HG03565 (cell line): Measurements from ENCODE around the gene EIF4ENIF1.
"Not testable (repeated sequence)": the region's sequence is repeated elsewhere in the genome, so short reads cannot be mapped to it uniquely, and the experiment has no call there.

ENCODE experiments used
- ATAC-seq: cut with Tn5 transposase; IDR thresholded peaks from one replicate; pipeline ENCODE4 v1.9.1; 2021; ENCODE audit warnings: mild to moderate bottlenecking, moderate library complexity; ENCODE audit not compliant: unreplicated experiment

Gene EIF4ENIF1, protein sequence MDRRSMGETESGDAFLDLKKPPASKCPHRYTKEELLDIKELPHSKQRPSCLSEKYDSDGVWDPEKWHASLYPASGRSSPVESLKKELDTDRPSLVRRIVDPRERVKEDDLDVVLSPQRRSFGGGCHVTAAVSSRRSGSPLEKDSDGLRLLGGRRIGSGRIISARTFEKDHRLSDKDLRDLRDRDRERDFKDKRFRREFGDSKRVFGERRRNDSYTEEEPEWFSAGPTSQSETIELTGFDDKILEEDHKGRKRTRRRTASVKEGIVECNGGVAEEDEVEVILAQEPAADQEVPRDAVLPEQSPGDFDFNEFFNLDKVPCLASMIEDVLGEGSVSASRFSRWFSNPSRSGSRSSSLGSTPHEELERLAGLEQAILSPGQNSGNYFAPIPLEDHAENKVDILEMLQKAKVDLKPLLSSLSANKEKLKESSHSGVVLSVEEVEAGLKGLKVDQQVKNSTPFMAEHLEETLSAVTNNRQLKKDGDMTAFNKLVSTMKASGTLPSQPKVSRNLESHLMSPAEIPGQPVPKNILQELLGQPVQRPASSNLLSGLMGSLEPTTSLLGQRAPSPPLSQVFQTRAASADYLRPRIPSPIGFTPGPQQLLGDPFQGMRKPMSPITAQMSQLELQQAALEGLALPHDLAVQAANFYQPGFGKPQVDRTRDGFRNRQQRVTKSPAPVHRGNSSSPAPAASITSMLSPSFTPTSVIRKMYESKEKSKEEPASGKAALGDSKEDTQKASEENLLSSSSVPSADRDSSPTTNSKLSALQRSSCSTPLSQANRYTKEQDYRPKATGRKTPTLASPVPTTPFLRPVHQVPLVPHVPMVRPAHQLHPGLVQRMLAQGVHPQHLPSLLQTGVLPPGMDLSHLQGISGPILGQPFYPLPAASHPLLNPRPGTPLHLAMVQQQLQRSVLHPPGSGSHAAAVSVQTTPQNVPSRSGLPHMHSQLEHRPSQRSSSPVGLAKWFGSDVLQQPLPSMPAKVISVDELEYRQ

DNA sequence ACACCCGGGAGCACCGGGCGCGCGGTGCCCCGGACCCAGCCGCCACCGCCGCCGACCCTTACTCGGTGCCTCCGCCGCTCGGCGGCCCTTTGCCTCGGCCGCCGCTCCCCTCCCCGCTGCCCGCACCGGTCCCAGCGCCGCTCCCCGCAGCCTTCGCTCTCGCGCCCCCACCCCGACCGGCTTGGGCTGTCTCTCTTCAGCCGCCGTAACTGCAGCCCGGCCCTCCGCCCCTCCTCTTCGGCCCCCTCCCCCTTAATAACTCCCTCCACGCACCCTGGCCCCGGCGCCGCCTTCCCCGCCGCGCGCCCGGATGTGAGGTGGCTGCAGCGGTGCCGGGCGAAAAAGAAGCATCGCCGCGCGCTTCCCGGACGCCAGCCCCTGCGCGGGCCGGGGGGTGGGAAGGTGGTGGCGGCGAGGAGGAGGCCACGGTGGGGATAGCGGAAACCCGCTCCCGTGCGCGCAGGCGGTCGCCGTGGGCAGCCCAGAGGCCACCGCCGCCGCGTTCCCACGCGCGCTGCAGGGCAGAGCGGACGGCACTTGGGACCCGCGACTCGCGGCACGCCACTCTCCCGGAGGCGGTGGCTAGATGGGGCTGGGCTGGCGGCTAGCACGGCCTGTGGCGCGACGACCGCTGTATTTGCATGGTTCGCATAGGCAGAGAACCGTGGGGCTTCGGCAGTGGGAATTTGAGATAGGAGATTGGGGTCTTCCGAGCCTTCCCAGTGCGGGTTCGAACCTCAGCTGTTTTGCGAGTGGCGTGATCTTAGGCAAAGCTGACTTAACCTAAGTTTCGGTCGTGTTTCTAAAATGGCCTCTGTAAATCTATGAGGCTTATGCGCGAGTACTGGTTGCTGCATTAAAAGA lies at the start of gene EIF4ENIF1:
EIF4ENIF1 (minus strand) TSS at position 211 of the 864 bp plus-strand sequence. CDS start 1,124 bp downstream, outside the sequence.
- peak; percentile 19 for ATAC-seq

DNA sequence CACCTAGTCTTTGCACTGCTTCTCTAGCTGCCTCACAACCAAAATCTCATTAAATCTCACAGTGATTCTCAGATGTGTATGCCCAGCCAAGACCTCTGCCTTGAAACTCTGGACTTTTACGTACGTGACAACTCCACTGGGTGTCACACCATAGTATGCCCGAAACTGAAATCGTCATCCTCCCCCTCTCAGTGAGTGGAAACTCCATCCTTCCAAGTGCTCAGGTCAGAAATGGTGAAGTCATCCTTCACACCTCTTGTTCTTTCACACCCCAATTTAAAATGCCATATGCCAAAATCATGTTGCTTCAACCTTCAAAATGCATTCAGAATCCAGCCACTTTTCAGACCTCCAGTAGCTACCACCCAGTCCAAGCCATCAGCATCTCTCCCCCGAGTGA lies 49.2 kb upstream of the EIF4ENIF1 start:
- ATAC-seq = no peak

DNA sequence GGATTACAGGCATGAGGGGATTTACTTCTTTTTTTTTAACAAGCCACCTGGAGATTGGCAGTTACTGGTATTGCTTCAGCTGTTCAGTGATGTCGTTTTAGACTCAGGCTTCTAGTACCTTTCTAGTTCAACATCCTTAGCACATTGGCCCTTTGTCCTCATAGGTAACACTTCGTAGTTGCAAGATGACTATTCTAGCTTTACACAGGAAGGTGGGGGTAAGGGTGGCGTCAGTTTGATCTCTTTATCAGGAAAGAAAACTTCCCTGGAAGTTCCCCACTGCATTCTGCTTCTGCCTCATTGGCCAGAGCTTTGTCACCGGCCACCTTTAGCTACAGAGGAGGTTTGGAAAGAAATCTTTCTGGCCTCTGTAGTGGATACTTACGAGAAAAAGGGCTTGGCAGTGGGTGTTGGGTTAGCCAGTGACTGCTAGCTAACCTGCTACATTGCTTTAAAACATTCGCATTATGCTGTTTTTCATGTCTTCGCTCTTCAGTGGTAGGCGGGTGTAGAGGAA lies 47.4 kb upstream of the EIF4ENIF1 start:
- ATAC-seq = peak; percentile 40

DNA sequence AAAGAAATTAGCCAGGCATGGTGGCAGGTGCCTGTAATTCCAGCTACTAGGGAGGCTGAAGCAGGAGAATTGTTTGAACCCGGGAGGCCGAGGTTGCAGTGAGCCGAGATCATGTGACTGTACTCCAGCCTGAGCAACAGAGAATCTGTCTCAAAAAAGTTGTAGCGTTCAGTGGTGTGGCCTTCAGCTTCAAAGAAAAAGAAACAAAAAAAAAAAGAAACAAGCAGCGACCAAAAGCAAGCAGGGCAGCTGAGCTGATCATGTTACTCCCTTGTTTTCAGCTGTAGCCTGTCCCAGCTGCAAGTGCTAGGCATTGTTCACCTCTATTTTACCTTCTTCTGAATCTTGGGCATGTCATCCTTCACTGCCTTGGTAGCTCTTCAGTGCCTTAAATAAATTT lies 43.7 kb upstream of the EIF4ENIF1 start:
- ATAC-seq = no peak

DNA sequence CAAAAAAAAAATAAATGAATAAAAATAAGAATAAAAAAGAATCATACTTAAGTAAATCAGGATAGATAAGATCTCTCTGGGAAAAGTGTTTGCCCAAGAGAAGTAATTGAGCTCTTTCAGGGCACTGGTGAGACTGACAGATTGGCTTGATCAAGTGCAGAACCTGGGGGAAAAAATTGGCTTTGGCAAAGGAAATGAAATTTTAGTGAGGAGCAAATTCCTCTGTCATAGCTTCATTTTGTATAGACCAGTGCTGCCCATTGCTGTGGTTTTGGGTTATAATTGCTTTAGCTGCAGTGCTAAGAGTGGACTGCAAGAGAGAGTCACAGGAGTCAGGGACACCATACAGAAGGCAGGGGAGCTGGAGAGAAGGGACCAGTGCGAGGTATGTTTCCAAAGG lies 42.4 kb upstream of the EIF4ENIF1 start:
- no peak for ATAC-seq

DNA sequence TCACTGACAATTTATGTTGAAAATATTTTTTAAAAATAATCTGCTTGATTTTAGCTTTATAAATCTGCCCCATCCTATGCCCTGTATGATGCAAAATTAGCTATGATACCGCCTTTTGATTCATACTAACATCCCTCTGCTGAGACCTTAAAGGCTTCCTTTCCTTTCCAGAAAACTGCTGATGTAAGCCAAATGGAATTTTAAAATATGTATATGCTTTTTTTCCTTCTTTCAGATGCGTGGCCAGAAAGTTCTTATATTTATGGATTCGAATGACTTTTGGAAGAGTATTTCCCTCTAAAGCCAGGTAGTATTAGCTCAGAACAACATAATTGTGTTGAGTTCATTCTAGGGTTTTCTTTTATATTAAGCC lies 41.2 kb upstream of the EIF4ENIF1 start:
- no peak for ATAC-seq

DNA sequence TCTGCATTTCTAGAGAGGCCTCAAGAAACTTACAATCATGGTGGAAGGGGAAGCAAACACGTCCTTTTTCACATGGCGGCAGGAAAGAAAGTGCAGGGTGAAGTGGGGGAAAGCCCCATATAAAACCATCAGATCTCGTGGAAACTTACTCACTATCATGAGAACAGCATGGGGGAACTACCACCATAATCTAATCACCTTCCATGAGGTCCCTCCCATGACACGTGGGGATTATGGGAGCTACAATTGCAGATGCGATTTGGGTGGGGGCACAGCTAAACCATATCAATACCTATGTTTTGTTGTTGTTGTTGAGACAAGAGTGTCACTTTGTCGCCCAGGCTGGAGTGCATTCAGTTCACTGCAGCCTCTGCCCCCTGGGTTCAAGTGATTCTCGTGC lies 36.6 kb upstream of the EIF4ENIF1 start:
- ATAC-seq = no peak

DNA sequence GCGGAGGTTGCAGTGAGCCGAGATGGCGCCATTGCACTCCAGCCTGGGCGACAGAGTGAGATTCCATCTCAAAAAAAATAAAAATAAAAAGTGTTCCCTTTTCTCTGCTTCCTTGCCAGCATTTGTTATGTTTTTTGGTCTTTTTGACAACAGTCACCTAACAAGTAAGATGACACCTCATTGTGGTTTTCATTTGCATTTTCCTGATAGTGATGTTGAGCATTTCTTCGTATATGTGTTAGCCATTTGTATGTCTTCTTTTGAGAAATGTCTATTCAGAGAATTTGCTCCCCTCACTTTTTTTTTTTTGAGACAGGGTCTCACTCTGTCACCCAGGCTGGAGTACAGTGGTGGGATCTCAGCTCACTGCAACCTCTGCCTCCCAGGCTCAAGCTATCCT lies 34.5 kb upstream of the EIF4ENIF1 start:
- ATAC-seq = not testable (repeated sequence)

DNA sequence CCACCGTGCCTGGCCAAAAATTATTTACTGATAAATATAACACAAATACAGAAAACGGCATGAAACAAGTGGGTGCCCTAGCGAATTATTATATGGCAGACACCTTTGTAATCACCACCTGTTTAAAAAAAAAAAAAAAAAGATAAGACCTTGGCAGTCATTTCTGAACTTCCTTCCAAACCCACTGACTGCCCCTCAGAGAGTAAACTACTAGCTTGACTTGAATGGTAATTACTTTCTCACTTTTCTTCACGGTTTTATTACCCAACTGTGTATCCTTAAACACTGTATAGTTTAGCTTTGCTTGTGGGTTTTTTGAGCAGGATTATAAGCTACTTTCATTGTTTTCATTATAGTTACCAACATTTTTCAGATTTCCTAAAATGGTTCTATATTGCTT lies 30.4 kb upstream of the EIF4ENIF1 start:
- no peak for ATAC-seq

DNA sequence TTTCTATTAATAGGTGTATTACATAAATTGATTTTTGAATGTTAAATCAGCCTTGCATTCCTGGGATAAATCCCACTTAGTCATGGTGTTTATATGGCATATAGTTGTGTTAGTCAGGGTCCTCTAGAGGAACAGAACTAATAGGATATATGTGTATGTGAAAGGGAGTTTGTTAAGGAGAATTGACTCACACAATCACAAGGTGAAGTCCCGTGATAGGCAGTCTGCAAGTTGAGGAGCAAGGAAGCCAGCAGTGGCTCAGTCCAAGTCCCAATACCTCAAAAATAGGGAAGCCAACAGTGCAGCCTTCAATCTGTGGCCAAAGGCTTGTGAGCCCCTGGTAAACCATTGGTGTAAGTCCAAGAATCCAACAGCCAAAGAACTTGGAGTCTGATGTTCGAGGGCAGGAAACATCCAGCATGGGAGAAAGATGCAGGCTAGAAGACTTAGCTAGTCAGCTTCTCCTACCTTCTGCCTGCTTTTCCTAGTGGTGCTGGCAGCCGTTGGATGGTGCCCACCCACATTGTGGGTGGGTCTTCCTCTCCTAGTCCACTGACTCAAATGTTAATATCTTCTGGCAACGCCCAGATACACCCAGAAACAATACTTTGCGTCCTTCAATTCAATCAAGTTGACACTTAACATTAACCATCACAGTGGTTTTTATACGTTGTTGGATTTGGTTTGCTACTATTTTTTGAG lies 19.6 kb upstream of the EIF4ENIF1 start:
- ATAC-seq = no peak

DNA sequence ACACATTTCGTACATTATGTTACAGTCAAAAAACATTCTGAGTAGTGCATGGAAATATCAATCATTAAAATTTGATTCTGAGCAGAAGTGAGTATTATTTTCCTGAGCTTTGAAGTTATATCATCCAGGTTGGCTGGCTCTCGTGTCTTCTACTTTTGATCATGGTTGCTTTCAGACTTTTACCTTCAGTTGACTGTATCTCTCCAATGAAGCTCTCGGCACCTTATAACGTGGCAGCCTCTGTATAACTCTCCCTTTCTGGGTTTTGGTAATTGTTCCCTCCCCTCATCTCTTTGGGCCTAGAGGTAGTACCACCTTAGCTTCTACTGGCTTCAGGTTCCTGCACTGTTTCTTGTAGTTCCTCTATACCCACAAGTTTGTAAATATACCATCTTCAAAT lies 18.9 kb upstream of the EIF4ENIF1 start:
- ATAC-seq = no peak

DNA sequence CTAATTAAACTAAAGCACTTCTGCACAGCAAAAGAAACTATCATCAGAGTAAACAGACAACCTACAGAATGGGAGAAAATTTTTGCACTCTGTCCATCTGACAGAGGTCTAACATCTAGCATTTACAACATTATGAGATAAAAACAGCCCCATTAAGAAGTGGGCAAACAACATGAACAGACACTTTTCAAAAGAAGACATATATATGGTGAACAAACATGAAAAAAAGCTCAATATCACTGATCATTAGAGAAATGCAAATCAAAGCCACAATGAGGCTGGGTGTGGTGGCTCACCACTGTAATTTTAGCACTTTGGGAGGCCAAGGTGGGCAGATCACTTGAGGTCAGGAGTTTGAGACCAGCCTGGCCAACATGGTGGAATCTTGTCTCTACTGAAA lies 17.9 kb upstream of the EIF4ENIF1 start:
- not testable (repeated sequence) for ATAC-seq

DNA sequence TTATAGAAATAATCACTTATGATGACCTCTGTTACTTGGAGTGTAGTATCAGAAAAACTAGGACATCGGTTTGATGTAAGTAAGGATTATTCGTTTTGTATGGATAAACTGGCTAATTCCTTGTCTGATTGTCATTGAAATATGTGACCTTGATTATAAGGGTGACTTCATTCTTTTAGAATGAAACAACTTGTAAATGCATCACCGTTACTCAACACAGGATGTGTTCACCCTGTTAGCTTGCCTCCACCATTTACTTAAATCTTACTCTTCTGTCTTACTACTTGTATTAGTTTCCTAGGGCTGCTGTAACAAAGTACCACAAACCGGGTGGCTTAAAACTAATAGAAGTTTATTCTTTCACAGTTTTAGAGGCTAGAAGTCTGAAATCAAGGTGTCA lies 14.6 kb upstream of the EIF4ENIF1 start:
- ATAC-seq = no peak

DNA sequence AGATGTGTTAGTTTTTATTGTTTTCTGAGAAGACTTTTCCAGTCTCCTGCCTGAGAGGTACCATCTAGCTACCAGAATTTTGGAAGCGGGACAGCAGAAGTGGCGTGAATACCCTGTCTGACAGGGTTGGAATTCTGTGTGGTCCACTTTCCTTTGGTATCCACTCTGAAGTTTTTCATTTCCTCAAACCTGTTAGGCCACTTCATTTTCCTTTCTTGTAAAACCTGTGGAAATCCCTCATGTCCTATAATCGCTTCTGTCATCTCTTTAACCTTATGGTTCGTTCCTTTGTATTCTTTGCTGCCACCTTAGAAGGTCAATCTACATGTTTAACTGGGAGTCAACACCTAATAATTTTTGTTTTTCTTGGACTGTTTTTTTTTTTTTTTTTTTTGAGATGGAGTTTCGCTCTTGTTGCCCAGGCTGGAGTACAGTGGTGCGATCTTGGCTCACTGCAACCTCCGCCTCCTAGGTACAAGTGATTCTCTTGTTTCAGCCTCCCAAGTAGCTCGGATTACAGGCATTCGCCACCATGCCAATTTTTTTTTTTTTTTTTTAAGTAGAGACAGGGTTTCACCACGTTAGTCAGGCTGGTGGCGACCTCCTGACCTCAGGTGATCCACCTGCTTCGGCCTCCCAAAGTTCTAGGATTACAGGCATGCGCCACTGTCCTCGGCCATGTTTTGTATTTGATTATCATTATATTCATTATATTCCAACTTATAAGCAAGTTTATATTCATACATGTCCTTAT lies 13.7 kb upstream of the EIF4ENIF1 start:
- no peak for ATAC-seq

DNA sequence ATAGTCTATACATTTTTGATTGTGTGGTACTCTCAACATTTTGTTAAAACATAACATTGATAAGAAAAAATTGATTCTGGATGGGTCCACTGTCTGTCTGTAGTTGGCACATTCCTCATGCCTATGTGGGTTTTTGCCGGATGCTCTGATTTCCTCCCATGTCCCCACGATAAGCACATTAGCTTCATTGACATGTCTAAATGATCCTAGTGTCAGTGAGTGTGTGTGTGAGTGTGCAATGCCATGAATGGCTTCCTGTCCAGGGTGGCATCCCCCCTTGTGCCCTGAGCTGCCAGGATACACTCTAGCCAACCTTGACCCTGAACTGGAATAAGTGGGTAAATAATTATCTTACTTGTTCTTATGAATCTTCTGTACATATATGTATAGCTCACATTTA lies 12.1 kb upstream of the EIF4ENIF1 start:
- no peak for ATAC-seq

DNA sequence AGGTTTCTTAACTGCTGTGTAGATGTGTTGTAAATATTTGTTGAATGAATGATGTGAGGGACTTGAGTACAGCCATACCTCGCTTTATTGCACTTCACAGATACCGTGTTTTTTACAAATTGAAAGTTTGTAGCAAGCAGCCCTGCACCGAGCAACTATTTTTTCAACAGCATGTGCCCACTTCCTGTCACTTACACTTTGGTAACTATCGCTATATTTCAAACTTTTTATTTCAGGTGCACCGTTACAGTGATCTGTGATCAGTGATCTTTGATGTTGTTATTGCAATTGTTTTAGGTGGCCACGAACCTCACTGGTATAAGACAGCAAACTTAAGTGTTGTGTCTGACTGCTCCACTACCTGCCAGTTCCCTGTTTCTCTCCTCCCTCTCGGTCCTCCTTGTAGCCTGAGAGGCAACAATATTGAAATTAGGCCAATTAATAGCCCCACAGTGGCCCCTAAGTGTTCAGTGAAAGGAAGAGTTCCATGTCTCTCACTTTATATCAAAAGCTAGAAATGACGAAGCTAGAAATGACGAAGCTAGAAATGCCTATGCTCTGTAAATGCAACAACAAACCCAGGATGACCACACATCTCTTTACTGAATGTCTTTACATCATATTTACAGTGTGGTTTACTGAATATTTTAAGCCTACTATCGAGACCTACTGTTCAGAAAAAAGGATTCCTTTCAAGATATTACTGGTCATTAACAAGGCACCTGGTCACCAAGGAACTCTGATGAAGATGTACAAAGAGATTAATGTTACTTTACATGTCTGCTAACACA lies 7.7 kb upstream of the EIF4ENIF1 start:
- ATAC-seq = no peak

DNA sequence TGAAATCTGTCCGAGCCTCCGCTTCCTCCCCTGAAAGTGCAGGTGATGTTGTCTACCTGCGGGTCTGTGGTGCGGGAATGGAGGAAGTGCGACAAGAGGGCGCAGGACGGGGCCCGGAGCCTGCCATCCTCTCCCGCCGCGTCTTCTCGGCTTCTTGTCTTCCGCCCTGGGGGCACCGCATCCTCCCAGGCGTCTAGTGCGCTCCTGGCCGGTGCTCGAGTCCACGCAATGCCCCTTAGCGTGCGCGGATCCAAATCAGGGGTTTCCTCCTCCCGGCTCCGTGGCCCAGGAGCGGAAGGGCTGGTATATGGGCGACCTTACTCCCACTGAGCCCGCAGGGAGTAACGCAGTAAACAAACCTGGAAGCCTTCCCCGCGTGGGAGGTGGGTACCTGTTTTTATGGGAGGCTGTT lies 7.1 kb upstream of the EIF4ENIF1 start:
- ATAC-seq = peak; percentile 1

DNA sequence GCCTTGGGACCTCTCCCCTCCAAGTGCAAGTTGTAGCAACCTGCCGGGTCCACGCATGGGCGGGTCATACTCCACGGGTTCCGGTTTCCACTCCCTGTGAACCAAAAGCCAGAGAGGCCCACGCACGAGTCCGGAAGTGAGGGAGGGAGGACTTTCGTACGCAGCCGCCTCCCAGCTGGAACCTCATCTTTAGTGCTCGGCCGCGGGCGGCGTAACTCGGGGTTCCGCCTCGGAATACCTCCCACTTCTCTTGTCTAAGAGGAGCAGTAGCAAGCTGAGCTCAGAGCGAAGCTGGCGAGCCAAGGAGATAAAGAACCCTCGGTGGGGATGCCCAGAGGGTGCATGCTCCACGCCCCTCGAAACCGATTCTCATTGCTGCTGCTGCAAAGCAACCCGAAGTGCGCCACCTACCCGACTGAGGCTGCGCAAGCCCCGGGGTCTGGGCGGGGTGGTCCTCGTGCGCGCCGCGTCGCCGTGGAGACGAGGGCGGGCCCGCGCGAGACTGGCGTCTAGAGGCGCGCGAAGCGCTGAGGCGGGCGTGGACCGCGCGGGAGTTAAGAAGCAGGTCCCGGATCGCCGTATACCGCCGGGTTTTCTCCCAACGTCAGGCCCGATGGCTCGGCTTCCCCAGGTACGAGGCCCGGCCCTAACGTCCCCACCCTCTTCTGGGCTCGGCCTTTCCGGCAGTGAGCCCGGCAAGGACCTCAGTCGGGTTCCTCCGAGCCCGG lies 6.5 kb upstream of the EIF4ENIF1 start, which contains the start of gene SFI1:
SFI1 (plus strand) TSS at position 530 of the 728 bp plus-strand sequence. CDS start 11,749 bp downstream, outside the sequence.
- peak; percentile 72 for ATAC-seq
